HG02970 (cell line): ENCODE data around the gene RAB36.

Source experiments
- ATAC-seq: cut with Tn5 transposase; IDR thresholded peaks from one replicate; pipeline ENCODE4 v1.9.1; 2021; ENCODE audit warnings: mild to moderate bottlenecking, moderate library complexity, moderate number of reproducible peaks; ENCODE audit not compliant: unreplicated experiment, low FRiP score

RAB36 gene

DNA sequence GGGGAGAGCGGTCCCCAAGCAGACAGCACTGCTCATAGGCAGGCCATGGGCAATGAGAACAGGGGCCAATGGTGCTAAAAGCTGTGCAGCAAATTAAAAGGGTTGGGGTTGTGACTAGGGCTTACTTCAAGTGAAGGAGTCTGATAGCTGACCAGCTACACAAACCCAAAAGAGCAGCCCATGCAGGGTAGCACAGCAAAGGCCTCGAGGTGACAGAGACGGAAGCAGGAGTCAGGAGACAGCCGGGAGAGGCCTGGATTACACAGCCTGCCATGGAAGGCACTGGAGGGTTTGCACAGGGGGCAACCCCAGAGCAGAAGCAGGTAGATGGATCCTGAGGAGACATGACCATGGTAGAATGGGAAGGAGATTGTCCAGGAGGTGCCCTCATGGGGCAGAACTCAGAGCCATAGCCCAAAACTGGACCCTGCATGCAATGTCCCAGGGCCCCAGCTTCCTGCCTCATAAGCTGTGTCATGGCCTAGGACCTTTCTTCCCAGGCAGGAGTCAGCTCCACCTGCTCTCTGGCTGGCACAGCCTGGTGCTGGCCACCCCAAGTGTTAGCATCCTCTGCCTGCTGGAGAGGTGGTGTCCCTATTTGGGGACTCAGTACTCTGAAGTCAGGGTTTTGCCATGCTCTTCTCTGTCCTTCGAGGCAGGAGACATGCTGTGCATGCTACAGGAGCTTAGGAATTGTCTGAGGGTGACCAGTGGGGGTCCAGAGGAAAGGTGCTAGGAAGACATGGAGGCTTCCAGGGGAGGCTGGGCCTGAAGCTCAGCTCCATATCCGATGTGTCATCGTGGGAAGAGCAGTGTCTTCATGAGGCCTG, 36.8 kb upstream of the RAB36 start:
- no peak for ATAC-seq

DNA sequence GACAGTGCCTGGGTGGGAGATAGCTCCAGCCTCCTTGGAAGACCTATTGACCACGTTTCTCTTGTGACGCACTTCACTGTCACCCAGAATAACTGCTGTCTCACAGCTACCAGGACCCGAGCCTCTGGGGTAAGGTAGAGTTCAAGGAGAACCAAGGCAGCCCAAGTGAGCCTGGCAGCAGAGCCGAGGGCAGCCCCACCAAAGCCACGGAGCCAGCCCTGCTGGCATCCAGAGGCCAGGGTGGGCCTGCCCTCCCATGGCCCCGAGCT, 36.3 kb upstream of the RAB36 start:
- ATAC-seq = no peak

DNA sequence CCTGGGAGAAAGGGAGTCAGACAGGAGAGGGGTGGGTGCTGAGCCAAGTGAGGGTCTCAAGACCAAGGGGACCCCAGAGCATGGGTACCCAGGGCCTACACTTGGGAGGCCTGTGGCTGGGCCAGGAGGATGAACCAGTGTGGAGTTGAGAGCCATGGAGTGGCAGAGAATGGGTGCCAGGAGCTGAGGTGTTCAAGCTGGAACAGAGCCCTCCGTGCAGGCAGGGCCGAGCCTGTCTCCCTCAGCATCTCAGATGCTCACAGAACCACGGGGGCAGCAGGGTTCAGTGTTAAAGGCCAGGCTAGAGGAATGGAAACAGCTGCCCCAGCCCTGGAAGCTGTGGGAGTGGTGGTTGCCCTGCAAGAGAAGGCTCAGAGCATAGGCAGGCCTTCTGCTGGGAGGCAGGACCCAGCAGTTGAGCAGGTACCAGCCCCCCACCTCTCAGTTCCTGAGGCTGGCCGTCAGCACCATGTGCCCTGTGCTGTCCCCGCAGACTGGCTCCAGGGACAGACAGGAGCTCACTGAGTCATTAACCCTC, 35.8 kb upstream of the RAB36 start:
- no peak for ATAC-seq

DNA sequence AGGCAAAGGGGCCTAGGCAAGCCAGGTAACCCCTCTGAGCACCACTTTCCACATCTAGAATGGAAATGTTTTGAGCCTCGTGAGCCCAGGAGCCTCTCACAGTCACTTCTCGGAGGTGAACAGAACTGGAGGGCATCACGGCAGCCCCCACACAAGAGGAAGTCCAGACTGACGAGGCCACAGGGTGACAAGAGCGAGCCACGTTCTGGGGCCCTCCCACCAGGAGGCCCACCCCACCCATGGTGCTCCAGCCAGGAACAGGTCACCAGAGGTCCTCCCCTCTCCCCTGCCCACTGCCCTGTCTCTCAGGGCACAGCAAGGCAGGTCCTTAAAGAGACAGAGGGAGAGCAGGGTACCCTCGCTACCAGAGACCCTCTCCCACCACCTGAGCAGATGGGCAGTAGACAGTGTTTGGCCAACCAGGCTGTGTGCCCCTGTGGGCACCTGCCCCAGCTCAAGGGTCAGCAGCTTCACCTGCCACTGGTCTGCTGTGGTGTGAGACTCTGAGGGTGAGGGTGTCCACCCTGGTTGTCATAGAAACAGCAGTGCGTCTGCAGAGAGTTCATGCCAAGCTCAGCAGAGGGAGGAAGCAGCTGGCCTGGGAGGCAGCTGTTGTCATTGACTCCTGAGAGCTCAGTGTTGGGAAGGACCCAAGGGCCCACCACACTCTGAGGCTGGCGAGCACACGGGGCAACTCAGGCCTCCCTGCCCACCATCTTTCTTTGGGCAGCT, 34.9 kb upstream of the RAB36 start:
- ATAC-seq = no peak

DNA sequence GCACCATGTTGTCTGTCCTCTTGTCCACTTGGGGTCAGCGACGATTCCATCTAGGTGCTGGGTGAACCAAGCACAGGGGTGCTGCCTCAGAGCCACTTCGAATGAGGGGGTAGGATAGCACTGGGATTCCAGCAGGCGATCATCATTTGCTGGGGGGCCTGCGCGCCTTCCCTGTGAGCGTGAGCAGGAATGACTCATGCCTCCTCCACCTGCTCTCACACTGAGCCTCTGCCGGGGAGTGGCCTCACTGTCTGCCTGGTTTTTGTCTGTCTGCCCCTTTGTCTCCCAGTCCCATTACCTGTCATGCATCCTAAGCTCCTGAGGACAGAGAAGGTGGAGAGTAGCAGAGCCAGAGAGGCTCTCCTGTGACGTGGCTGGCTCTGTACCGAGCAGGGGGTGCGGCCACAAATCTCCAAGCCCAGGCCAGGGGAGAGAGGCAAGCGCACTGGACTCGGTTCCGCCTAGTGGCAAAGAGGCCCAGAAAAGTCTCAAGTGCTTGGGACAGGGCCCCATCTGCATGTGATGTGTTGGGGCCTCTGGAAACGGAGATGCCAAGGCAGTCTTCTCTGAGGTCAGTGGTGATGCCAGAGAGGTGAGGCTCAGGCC, 34.3 kb upstream of the RAB36 start:
- no peak for ATAC-seq

DNA sequence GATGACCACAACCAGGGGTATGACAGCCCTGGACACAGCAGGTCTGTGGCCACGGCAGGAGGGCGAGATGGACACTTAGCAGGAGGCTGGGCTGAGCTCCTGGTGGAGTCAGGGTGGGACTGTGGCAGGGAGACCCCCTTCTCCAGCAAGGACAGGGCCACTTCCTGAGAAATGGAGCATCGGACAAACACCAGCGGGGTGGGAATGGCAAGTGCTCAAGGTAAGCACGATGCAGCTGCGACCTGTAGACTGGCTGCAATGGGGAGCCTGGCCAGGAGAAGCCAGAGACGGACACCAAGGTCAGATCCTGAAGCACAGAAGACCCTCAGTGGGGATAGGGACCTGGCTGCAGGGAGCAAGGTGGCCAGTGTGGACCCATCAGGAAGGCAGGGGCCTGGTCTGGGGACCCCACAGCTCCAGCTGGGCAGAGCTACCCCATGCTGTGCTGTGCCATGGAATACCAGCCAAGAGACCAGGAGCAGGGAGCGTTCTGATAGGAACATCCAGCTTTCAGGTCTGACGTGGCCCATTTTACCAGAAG, 32.7 kb upstream of the RAB36 start:
- ATAC-seq = no peak

DNA sequence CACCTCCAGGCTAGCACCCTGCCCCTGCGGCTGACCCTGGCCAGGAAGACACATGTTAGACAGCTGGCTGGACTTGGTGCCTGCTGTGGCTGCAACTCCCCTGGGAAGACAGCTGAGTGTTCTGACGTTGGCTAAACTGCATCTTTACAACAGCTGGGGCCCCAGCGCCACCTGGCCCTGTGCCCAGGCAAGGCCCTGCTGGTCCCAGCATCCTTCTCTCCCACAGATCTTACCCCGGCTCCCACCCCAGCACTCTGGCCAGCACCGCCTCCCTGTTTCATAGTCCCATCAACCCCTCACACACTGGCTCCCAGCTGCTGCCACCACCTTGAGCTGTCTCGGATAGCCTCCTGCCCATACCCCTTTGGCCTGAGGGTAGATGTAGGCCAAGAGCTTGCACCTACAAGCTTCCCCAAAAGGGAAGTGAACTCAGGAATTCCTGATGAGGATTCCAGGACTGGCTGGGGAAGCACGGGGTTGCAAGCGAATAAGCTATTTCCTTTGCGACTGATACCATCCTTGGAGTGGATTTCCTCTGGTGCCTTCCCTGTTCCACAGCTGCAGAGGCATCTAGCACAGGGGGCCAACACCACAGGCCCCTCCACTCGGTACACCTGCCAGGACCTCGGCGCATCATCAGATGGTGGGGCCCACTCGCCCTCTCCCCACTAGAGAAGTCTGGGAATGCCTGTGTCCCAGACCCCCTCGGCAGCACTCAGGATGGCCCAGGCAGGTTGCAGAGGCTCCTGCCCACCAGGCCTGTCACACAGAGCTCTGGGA, 32.0 kb upstream of the RAB36 start:
- no peak for ATAC-seq

DNA sequence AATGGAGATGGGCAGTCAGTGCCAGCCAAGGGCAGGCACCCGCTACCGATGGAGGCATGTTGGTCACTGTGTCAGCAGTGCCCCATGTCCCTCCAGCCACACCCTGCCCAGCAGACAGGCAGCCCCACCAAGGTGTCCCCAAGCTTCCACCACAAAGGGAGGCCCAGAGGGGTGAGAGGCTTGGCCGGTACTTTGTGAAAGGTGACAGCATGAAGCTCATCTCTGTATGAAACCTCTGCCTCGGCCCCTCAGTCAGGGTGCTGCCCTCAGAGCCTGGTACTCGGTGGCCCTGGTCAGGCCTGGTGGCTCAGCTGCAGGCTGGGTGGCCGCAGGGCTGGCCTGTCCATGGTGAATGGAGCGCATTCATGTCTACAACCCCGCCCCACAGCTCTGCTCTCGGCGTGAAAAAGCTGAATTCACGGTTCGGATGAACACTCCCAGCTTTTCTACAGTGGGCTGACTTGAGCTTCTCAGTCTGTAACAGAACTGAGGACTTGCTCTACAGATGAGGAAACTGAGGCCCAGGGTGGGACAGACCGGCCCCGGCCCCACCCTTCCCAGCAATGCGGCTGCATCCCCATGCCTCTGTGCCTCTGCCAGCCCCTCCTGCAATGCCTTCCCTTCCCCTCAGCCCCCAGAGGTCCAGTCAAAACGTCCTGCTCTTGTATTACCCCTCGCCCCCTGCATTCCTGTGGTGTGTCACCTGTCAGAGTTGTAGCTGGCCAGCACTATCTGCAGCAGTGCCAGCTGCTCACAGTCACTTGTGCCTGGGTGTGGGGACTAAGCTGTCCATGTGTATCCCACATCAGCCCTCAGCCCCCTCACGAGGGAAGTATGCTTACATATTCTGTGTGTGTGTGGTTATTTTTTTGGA, 31.2 kb upstream of the RAB36 start:
- no peak for ATAC-seq

DNA sequence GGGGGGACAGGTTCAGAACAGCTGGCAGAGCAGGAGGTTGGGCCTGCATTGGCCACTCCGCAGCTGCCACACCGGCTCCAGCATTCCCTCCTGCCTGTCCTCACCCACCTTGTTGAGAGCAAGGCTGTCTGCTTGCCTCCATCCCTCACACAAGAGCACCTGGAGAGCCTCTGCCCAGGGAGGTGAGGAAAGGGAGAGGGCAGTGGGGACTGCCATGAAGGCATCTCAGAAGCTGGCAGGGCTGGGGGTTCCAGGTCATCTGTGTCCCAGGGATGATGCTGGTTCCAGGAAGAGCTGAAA, 30.6 kb upstream of the RAB36 start:
- ATAC-seq = no peak

DNA sequence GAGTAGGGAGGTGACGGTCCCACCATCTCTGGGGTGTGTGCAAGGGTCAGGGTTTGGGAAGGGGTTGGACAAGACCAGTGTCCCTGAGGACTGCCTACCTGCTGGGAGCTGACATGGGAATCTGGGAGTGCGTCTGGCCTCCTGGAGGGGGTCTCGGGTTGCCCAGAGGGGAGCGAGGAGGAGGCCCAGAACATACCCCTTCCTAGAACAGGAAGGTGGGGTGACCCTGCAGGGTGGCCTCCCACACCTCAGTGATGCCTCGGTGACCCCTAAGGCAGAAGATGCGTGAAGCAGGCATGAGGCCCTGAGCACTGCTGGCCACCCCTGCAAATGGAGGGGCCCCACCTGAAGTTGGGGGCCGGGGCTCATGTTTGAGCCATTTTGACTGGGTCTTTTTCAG, 29.9 kb upstream of the RAB36 start:
- no peak for ATAC-seq

DNA sequence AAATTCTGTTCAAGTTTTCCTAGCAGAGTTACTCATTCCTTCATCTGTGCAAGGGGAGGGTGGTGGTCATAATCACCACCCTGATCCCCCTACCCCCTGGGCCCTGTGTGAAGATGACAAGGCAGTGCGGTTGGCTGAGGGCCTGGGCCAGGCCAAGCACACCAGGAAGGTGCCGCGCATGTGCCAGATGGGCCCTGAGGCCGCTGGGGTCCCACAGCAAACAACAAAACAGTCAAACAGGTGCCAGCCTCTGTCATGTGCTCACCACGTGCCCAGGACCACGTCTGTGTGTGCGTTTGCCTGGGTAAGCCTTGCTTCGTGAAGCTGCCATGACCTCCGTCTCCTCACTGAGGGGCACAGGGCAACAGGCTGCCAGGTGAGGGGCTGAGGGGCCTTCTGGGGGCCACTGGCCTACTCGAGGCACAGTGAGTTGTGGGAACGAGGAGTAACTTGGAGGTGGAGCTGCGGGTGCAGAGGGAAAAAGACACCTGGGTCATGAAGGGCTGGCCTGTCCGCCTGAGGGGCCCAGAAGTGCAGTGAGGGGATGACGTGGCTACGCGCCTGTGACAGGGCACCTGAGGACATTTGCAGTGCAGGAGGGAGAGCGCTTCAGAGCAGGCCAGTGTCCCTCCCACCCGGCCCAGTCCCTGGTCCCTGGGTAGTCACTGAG, 29.3 kb upstream of the RAB36 start:
- ATAC-seq = no peak

DNA sequence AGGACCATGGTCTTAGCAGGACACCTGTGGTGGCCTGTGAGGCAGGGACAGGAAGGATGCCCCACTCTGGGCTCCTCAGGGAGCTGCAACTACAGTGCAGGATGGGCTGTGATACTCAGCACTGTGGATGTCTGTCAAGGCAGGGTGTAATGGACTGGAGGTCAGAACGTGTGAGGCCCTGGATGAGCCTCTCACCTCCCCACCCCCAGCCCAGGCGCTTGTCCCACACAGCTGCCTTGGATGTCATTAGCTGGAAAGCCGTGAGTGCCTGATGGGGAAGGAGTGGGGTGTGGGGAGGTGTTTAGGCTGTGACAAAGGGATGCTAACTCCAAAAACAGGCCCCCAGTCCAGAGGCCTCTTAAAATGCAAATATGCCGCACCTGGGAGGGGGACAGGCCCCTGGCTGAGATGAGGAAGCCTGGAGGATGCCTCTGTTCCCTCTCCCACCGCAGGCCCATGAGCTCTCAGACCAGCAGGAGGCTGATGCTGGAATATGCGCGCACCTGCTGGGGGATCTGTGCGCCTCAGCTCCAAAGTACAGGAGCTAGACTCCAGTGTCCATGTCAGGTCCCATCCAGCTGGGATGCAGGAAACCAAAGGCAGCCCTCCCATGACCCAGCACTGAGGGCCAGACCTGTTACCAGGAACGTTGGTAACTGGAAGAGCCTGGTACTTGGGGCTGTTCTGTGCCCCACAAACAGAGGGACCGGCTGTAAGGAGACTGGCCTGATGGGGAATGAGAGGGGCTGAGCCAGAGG, 28.6 kb upstream of the RAB36 start:
- no peak for ATAC-seq

DNA sequence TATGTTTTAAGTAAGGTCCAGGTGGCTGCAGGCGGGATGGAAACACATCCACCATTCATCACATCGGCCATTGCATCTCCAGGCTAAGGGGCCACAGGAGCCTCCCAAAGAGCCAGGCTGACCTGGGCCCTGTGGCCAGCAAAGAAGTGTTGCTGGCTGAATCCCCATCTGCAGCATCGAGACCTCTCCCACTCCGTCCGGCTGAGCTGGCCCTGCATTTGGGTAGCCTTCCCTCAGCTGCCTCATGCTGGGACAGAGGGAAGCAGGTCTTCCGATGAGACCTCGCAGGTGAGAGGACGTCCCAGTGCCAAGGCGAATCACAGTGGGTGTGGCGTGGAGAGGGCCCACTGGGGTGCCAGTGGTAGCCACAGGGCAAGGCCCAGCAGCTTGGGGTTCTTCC, 28.0 kb upstream of the RAB36 start:
- no peak for ATAC-seq

DNA sequence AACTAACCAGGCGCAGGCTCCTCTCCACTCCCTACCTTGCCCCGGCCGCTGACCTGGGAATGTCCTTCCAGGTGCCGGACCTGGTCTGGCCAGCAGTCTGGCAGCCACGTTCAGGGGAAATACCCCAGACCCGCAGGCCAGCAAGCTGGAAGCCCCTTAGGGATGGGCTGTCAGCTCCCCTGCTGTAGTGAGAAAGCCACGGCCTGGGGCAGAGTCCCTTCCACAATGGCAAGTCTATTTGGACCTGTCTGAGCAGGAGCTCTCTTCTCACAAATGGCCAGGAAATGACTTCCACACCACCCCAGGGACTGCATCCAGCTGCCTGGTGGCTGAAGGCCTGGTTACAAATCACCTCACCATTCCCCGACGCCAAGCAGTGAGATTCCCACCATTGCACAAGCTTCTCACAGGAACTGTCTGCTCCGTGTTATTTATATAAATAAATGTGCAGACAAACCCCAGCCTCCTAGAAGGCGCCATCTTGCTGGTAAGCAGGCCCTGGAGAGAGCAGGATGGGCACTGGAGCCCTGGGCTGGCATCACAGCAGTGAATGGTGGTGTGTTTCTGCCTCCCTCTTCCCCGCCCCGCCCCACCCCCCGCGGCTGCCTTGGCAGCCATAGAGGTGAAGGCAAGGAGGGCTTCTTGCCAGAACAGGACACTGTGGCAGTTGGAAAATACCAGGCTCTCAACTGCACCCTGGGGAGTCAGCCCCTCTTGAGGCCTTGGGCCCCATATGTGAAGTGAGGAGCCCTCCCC, 27.2 kb upstream of the RAB36 start:
- ATAC-seq = no peak

DNA sequence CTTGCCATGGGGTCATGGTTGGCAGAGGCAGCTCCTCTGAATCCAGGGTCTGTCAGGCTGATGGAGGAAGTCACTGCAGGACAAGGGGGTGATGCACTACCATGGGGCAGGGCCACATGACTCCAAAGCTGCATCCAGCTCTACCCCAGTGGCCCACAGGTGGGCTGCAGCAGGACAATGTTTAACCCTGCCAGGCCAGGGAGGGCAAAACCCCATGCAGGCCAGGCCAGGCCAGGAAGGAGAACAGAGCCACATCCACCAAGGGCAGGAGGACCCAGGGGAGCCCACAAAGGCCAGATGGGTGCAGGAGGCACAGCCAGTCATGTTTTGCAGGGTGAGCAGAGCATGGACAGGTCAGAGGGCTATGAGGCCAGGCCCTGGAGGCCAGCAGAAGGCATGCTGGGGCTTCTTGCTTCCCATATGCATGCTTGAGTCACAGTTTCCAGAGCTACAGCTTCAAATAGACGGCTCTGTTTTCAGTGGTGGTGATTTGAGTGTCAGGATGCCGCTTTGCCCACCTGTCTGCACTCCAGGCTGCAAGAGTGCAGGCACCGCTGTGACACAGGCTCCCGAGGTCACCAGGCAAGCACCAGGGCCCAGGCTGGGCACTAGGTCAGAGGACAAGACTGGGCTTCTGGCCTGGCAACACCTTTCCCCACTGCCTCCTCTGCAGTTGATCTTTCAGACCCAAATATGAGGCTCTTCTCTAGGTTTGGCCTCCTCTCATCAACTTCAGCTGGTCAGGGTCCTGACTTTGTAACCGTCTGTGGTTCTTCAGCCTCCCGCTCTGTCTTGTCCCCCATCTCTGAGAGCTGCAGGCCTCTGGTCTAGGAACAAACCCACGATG, 26.4 kb upstream of the RAB36 start:
- no peak for ATAC-seq

DNA sequence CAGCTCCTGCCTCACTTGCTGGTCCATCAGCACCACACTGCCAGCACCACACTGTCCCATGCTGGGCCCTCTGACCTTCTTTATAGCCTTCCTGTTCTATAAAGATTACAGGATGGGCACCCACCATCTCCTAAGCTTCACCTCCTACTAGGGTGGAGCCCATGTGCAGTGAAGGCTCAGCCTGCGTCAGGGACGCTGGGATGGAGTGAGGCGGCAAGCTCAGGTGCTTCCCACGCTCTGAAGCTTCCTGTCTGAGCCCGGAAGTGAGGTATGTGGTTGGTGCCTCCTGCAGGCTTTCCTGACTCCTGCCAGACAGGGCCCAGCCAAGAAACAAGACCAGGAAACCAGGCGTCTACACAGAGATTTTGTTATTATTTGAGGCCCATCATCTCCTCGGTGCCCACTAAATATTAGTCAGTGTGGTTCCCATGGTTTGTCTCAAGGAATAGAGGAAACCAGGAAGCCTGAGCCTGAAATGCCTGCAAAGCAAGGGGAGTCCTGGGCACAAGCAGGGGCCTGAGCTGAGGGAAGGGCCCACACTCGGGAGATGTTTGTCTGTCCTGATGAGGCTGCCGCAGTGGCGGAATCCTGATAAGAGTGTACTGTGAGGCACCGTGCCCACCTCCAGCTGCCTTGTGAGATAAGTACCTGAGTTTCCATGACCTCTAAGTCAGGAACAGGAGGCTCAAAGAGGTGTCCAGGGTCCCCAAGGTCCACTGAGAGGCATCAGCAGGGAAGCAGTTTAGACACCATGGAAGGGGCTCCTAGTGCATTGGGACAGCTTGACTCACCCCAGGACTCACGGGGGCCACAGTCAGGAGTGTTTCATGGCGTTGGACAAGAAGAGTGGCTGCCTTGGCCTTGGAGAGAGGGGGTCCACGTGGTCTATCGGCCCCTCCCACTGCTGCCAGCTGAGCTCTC, 25.5 kb upstream of the RAB36 start:
- ATAC-seq = no peak
